ENCODE data around the gene NLK. TPM values are rescaled to one million over a fixed set of nuclear protein-coding genes. Genes with fewer than 3 reads are reported as not detected.
"Not testable (repeated sequence)": the region's sequence is repeated elsewhere in the genome, so short reads cannot be mapped to it uniquely, and the experiment has no call there.

NLK gene
- total RNA-seq, 2 experiments from 2014 or later: 13.1 to 16.1 TPM

DNA sequence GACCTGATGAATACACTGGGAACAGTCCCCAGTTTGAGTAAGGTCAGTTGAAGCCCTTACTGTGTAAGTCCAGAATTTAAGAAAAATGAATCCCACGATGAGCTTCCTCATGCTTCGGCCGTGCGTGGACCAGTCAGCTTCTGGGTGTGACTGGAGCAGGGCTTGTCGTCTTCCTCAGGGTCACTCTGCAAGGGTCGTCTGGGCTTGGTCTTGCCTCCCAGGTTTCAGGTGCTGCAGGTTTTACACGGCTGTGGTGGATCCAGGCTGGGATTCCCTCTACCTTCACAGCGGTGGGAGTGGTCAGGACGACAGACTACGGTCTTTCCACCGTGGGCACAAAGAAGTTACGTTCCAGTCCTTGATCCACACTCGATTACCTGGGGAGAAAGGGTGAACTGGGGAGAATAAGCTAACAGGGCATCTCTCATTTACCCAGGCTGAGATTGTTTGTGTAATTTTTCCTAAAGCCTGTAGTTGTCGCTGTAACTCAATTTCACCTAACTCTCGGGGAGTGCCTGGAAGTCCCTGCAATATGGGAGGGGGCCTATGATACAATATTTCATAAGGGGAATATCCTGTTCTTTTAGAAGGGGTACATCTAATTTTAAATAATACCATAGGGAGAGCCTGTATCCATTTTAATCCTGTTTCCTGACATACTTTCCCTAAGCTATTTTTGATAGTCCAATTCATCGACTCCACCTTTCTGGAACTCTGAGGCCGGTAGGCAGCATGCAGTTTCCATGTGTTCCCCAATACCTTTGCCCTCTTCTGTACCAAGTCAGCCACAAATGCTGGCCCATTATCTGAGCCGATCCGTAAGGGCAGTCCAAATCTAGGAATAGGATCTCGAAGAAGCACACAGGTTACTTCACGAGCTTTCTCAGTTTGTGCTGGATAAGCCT is 190.7 kb downstream of the NLK start:
- not testable (repeated sequence) for ATAC-seq; H3K36me3 Mint-ChIP-seq; H3K9me3 Mint-ChIP-seq (ENCODE audit: low read depth); H3K27ac Mint-ChIP-seq; H3K4me3 Mint-ChIP-seq; DNase-seq
- CTCF ChIA-PET: interaction anchor here (1.0 to 9.2 kb wide), 6 partner anchors 9 to 194 kb away, joined by 3 to 55 read pairs (median 3); no protein-coding TSS in a partner anchor
- peaks cover 22% of the 10 kb centered on the region for H3K4me1 Mint-ChIP-seq
- H3K27me3 Mint-ChIP-seq: peaks cover 57% of the 10 kb centered on the region

- H3K4me1 Mint-ChIP-seq: peaks cover 14% of the 10 kb centered on the region
- not testable (repeated sequence) for H3K36me3 Mint-ChIP-seq; DNase-seq; H3K4me3 Mint-ChIP-seq; H3K27ac Mint-ChIP-seq; H3K9me3 Mint-ChIP-seq (ENCODE audit: low read depth); ATAC-seq
- H3K27me3 Mint-ChIP-seq: peaks cover 55% of the 10 kb centered on the region
- CTCF ChIA-PET: interaction anchor here (1.0 to 9.2 kb wide), 5 partner anchors 8 to 195 kb away, joined by 3 to 55 read pairs (median 3); no protein-coding TSS in a partner anchor
Observed at GRCh38 chr17:28233872-28234856, 191.7 kb downstream of the NLK start.

DNA sequence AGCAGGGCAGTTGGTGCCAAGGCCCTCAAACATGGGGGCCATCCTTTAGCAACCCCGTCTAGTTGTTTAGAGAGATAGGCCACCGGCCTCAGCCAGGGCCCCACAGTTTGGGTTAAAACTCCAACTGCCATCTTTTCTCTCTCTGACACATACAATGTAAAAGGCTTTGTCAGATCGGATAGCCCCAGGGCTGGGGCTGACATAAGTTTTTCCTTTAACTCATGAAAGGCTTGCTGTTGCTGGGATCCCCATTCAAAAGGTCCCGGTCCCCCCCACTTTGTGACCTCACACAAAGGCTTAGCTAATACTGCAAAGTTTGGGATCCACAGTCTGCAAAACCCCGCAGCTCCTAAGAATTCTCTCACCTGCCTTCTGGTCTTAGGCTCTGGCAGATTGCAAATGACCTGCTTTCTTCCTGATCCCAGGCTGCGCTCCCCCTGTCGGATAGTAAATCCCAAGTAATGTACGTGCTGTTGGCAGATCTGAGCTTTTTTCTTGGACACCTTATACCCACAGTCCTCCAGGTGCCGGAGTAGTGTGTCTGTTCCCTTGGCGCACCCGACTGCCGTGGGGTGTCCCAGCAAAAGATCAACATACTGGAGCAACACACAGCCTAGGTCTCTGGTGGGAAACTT is 192.7 kb downstream of the NLK start:
- not testable (repeated sequence) for H3K4me3 Mint-ChIP-seq; H3K27ac Mint-ChIP-seq; H3K4me1 Mint-ChIP-seq; DNase-seq; ATAC-seq; H3K36me3 Mint-ChIP-seq; H3K9me3 Mint-ChIP-seq (ENCODE audit: low read depth)
- H3K27me3 Mint-ChIP-seq: peaks cover 55% of the 10 kb centered on the region
- CTCF ChIA-PET: interaction anchor here (0.8 to 9.2 kb wide), 2 partner anchors 15 to 430 kb away, joined by 3 to 55 read pairs; no protein-coding TSS in a partner anchor

GRCh38 chr17:28236033-28236653 is 193.7 kb downstream of the NLK start:
- H3K27me3 Mint-ChIP-seq: peaks cover 48% of the 10 kb centered on the region
- H3K4me3 Mint-ChIP-seq; ATAC-seq; H3K27ac Mint-ChIP-seq; H3K36me3 Mint-ChIP-seq; DNase-seq; H3K4me1 Mint-ChIP-seq; H3K9me3 Mint-ChIP-seq (ENCODE audit: low read depth): not testable (repeated sequence)
- CTCF ChIA-PET: interaction anchor here (9.2 kb wide), 1 partner anchor 14 kb away, joined by 55 read pairs; no protein-coding TSS in a partner anchor

DNA sequence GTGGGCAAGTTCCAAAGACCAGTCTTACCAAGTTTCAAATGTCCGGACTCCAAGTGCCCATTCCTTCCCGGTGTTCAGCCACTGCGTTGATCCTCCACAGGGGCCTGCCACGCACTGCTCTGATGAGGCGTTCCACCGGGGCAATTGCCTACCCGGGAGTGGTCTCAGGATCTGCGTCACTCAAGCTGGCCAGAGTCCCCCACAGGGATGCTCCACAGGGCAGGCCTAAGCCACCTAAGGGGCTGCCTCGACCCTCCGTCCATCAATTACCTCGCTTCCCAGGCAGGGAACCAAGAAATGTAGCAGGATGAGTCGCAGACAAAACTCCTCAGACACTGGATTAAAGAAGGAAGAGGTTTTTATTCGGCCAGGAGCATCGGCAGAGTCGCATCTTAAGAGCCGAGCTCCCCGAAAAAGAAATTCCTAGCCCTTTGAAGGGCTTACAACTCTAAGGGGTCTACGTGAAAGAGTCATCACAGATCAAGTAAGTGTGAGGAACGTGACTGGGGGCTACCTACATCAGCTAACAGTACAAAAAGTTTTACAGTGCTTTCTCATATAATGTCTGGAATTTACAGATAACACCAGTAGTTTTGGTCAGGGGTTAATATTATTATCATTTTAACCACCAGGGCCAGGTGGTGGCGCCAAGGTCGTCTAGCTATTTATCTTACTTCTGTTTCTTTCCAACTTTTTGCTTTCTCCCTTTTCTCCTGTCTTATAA is 196.2 kb downstream of the NLK start:
- CTCF ChIA-PET; H3K9me3 Mint-ChIP-seq (ENCODE audit: low read depth); H3K4me3 Mint-ChIP-seq; ATAC-seq; DNase-seq; H3K27ac Mint-ChIP-seq; H3K4me1 Mint-ChIP-seq; H3K36me3 Mint-ChIP-seq: not testable (repeated sequence)
- H3K27me3 Mint-ChIP-seq: peaks cover 32% of the 10 kb centered on the region

DNA sequence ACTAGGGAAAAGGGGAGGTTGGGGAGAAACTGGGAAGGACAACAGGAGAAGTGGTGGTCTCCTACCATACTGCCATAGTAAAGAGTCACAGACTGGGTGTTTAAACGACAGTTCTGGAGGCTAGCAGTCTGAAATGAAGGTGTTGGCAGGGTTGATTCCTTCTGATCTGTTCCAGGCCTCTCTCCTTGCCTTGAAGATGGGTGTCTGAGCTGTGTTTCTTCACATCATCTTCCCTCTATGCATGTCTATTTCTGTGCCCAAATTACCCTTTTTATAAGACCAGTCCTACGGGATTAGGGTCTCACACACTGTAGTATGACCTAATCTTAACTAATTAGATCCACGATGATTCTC is 196.8 kb downstream of the NLK start:
- DNase-seq: no peak
- CTCF ChIA-PET: interaction anchor here (2.4 kb wide), 1 partner anchor 12 kb away, joined by 9 read pairs; no protein-coding TSS in a partner anchor
- ATAC-seq: no peak
- Mint-ChIP-seq H3K27me3 (peaks cover 30% of the 10 kb centered on the region), H3K4me3 (no peak overlapping the region), H3K27ac (no peak overlapping the region), H3K9me3 (ENCODE audit: low read depth) (no peaks in the 10 kb centered on the region), H3K4me1 (no peaks in the 10 kb centered on the region), H3K36me3 (no peaks in the 10 kb centered on the region)

DNA sequence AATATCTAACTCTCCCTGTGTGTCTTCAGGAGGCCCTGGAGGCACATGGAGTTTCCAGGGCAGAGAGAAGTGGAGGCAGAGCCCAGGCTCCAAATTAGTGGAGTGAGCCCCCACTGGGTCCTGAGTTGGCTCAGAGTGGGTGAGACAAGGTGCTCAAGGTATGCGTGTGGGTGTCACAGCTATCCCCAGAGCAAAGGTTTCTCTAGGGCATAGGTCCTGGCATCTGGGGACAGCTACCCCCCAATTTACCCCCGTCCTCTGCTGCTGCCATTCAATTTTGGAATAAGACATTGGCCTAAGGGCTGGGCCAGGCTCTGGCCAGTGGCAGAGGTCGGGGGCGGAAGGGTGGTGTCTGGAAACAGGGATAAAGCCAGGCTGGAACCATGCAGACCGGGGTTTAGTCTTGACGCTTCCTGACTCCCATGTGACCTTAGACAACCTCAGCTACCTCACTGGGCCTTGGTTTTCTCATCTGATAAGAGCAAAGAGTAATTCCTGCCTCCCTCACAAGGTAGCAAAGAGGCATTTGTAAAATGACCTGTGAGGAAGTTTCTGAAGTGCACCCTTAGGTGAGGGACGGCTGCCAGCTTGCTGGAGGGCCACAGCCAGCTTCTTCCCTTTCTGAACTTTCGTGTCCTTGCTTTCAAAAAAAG is 198.3 kb downstream of the NLK start:
- H3K4me3 Mint-ChIP-seq: no peak overlapping the region

GRCh38 chr17:28242791-28243190 is 200.3 kb downstream of the NLK start:
- ATAC-seq (no peak), DNase-seq (no peak)
- H3K4me3 Mint-ChIP-seq: no peak overlapping the region
- no peaks in the 10 kb centered on the region for H3K36me3 Mint-ChIP-seq
- peaks cover 25% of the 10 kb centered on the region for H3K27me3 Mint-ChIP-seq
- no peaks in the 10 kb centered on the region for H3K9me3 Mint-ChIP-seq (ENCODE audit: low read depth)
- CTCF ChIA-PET: interaction anchor here (1.3 kb wide), 1 partner anchor 10 kb away, joined by 3 read pairs; no protein-coding TSS in a partner anchor
- no peak overlapping the region for H3K27ac Mint-ChIP-seq
- no peaks in the 10 kb centered on the region for H3K4me1 Mint-ChIP-seq

More for the DNA sequence above, 198.3 kb downstream of the NLK start:
- CTCF ChIA-PET: interaction anchor here (1.3 to 2.4 kb wide), 2 partner anchors 11 to 65 kb away, joined by 3 to 9 read pairs; no protein-coding TSS in a partner anchor
- Mint-ChIP-seq H3K4me1 (no peaks in the 10 kb centered on the region), H3K27ac (no peak overlapping the region), H3K9me3 (ENCODE audit: low read depth) (no peaks in the 10 kb centered on the region), H3K27me3 (peaks cover 27% of the 10 kb centered on the region), H3K36me3 (no peaks in the 10 kb centered on the region)
- DNase-seq (no peak), ATAC-seq (no peak)

- ATAC-seq; H3K4me3 Mint-ChIP-seq; H3K4me1 Mint-ChIP-seq; H3K9me3 Mint-ChIP-seq (ENCODE audit: low read depth); DNase-seq; H3K36me3 Mint-ChIP-seq; H3K27ac Mint-ChIP-seq; CTCF ChIA-PET: not testable (repeated sequence)
- peaks cover 23% of the 10 kb centered on the region for H3K27me3 Mint-ChIP-seq
Observed at GRCh38 chr17:28243268-28243667, 200.8 kb downstream of the NLK start.

DNA sequence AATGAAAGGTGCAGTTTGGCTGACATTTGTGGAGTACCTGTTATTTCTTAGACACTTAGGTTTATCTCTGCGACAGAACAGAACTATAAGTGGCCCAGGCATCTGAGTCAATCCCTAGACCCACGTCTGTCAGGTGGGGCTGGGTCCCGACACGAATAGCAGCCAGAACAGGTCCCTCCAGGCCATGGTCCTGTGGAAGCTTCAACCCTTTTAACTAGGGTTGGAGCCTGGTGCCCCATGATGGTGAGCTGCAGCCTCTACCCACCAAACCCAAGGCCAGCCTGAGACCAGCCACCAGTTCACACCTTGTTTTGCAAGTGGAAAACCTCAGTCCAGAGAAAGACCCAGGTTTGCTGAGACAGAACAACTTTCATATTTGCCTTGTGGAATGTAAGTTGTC is 202.0 kb downstream of the NLK start:
- H3K36me3 Mint-ChIP-seq: no peaks in the 10 kb centered on the region
- no peaks in the 10 kb centered on the region for H3K4me1 Mint-ChIP-seq
- H3K4me3 Mint-ChIP-seq: no peak overlapping the region
- DNase-seq (no peak), ATAC-seq (no peak)
- CTCF ChIA-PET: no interaction called here
- H3K27ac Mint-ChIP-seq: no peak overlapping the region
- peaks cover 17% of the 10 kb centered on the region for H3K27me3 Mint-ChIP-seq
- H3K9me3 Mint-ChIP-seq (ENCODE audit: low read depth): no peaks in the 10 kb centered on the region

All from activated CD8-positive, alpha-beta memory T cell treated with anti-CD3 and anti-CD28 coated beads, Interleukin-2, amount 10 ng/mL, durations not matched to agents 7 days and 5 days (primary cell).